GM18873 (cell line): ENCODE results near the gene SUMO3.
"Not testable (repeated sequence)": the region's sequence is repeated elsewhere in the genome, so short reads cannot be mapped to it uniquely, and the experiment has no call there.

ENCODE experiments used
- ATAC-seq: cut with Tn5 transposase; IDR thresholded peaks from one replicate; pipeline ENCODE4 v1.9.1; 2021; ENCODE audit warnings: mild to moderate bottlenecking, moderate library complexity, moderate number of reproducible peaks; ENCODE audit not compliant: unreplicated experiment, low FRiP score

The SUMO3 gene

DNA sequence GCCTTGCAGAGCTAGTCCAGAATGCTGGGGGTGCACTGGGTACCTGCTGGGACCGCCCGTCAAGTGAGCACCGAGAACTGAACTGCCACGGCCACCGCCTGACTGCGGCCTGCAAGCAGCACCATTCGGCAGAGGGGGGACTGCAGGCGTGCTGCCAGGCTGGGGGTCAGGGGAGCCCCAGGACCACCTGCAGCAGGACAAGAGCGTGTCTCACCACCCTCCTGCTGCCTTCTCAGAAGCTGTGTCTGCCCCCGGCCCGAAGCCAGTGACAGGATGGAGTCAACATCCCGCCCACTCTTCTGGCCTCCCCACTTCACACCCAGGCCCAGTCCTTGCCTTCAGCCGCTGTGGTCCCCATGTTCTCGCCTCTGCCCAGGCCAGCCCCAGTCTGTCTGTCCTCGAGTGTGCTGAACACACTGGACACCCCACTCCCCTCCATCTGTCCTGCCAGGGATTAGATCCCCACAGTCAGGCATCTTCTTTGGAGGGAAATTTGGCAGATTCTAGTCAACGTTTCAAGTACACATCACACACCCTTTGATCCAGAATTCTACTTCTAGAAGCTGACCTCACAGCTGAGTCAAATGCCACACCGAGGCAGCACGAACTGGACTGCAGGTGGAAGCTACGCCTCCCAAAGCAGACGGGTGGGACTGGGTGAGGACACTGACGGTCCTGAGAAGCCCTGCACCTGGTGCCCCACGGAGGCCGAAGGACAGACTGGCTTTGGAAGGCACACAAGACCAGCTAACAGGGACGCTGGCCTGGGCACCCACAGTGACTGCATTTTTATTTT lies 29.6 kb upstream of the SUMO3 start:
- no peak for ATAC-seq

DNA sequence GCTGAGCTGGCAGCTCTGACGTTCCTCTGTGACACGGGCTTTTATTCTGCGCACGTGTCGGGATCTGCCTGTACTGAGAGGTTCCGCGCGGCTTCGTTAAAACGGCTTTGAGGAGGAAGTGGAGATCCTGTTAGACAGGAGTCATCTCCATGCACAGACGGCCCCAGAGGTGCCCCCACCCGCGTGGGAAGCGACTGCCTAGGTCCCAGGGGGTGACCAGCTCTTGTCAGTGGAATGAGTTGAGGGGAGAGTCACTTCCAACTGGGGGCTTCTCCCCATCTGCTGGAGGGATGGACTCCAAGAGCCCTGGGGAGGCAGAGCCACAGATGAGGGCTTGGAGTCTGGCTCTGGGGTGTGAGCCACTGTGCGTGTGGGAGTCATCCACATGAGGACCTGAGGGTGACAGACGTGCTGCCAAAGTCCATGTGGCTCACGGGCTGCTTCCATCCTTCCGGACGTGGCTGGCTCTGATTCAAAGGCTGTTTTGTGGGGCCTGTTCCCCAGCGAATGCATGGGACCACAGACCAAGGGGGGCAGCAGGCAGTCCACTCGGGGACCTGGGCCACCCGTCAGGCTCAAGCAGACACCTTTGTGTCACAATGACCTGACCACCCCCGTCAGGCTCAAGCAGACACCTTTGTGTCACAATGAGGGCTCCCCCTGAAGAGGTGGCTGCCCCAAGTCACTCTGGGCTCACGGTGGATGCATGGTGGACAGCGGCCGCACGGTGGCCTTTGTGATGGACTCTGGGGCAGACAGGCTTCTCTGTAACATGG lies 28.8 kb upstream of the SUMO3 start:
- ATAC-seq, result no peak

DNA sequence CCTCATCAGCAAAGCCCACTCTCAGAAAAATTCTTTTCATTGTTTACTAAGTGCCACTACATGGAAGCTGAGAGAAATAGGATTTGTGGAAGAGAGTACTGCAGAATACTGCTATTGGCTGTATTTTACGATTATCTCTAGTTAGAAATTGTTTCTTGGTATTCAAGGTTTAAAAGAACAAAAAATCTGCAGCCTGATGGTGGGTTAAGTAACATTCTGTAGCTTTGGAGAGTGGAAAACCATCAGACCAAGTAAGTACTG lies 28.3 kb upstream of the SUMO3 start:
- no peak for ATAC-seq

DNA sequence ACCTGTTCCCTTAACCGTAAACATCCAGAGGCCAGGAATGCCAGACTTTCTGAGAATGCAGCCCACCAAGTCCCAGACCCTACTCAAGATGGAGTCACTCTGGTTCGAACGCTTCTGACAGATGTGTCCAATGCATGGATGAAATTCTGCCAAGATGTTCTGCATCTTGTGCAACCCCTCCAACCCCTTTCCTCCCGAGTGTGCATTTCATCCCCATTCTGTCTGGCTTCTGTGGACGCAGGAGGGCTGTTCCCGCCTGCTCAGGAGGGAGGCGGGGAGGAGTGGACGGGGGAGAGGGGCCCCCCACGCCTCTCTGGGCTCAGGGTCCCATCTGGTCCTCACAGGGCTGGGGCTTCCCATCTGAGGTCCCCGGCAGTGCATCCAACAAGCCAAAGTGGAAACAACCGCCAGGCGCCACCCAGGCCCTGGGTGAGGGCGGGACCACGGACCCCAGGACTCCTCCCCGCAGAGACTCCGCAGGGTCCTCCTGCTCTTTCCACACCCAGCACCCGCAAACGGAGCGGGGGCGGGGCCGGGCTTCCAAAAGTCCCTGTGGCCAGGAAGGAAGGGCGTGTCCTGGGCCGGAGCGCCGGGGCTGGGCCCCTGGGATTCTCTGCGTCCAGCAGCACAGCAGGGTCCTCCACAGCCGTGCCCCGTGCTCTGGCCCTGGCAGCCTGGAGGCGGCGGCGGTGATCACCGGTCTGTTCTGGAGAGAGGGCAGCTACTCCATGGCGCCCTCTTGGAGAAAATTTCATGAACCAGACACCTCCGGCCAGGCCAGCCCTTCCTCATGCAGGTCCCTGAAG lies 27.8 kb upstream of the SUMO3 start:
- ATAC-seq, result no peak

DNA sequence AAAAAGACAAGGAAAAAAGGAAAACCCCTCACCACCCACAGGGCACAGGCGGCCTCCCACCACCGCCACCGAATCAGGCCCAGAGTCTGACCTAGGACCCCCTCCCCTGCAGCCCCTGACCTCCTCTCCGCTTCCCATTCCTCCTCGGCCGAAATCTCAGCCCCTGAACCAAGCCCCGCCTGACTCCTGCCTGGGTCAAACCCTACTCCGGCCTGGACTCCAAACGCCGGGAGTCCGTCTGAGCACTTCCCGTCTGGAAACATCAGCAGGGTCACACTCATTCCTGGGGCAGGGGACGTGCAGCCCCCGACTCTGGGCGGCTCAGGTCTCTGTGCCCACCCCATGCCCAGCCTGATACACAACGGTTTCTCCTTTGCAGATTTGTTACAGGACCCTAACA lies 26.4 kb upstream of the SUMO3 start:
- ATAC-seq, result no peak

DNA sequence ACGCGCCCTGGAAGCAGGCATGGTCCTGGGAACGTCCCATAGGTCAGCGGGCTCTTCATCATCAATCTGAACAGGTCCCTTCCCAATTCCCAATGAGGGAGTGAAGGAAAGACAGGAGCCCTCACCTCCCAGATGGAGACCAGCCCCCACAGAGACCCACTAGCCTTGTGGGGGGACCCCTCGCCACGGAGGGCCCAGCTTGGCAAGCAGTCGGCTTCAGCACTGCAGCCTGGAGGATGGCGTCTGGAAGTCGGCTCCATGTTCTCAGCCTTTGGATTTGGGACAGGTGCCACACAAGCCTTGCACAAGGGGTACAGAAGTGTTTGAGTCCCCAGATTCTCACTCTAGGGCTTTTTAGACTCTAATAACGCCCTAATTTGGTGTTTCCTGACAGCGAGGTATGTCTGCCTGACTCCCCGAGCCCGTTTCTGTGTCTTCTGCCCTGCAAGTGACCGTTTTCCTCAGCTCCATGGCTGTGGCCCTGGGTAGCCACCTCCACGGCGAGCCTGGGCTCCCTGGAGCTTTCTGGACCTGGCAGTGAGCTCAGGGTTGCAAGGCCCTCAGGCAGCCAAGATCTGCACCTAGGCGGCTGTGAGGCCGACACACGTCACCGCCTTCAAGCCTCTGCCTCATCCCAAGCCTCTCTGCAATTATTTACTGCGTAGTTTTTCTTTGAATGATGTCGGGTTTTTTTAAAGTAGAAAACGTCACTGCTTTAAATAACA lies 25.0 kb upstream of the SUMO3 start:
- no peak for ATAC-seq

DNA sequence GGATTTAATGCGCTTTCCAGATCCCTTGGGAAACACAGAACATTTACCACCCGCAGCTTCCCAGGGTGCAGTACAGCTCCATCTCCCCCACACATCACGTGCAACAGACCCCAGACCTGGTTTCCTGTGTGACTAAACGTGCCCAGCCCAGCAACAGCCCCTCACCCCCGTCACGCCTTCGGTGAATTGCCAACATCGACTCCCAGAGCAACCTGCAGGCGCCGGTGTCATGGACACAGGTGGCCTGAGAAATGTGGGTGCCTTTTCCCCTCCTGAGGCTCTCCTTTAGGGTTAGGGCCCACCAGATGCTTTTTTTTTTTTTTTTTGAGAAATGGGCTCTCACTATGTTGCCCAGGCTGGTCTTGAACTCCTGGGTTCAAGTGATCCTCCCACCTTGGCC lies 24.2 kb upstream of the SUMO3 start:
- no peak for ATAC-seq

DNA sequence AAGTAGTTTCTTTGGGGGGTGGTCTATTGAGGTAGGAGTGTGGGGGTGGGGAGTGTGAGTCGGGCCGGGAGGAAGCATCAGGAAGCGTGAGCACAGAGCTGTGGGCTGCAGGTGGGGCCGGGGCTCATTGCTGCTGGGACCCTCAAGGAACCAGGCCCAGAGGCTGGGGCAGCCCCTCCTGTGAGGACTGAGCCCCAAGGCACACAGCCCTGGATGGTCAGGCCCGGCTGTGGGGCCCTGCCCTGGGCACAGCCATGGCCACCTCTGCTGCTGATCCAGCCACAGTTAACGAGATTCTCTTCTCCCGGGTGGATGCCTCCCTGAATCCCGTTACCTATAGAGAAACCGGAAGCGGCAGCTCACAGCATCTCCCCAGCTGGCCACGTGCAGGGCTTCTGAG lies 22.9 kb upstream of the SUMO3 start:
- ATAC-seq, result no peak

DNA sequence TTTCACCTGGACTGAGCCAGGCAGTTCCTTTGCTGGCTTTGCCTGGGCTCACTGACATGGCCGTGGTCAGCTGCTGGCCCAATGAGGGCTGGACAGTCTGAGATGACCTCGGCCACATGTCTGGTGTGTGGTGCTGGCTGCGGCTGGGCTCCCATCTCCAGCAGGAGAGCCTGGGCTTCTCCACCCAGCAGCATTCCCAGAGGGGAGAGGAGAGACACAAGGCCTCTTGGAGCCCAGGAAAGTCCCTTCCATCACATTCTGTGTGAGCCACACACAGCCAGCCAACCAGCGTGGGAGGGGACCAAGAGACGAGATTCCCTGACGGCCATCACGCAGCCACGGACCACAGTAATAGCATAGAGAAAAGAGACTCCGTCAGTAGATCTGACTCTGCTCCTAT lies 21.1 kb upstream of the SUMO3 start:
- no peak for ATAC-seq

DNA sequence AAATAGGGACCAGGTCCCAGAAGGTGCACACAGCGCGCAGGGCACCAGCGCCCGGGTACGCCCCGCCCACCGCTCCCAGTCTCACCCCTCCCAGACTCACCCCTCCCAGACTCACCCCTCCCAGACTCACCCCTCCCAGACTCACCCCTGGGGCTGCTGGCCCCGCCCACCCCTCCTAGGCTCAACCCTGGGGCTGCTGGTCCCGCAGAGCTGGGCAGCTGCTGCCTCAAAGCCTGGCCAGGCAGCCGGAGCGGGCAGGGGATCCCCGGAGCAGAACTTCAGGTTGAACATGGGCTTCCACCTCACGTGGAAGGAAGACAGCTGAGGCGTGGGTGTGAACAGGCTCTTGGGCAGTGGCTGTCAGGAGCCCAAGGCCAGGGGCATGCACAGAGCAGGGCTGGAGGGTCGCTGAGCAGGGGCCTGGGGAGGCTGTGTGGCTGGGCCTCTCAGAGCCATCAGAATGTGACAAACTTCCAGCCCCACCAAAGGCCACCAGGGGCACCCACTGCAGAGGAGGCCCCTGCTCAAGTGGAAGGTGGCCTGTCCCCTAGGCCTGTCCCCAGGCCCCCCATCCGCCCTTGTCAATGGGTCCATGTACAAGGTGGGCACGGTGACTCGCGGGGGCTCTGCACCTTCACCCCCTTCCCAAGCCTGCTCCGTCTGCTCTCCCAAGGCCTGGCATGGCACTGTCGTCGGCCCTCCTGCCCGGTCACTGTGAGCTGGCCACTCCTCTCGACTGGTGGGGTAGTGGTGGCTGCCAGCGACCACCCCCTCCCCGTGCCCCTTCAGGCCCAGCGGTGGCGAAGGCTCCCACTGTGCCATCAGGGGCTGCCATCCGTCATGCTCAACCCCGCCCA lies 20.4 kb upstream of the SUMO3 start:
- ATAC-seq, result no peak

DNA sequence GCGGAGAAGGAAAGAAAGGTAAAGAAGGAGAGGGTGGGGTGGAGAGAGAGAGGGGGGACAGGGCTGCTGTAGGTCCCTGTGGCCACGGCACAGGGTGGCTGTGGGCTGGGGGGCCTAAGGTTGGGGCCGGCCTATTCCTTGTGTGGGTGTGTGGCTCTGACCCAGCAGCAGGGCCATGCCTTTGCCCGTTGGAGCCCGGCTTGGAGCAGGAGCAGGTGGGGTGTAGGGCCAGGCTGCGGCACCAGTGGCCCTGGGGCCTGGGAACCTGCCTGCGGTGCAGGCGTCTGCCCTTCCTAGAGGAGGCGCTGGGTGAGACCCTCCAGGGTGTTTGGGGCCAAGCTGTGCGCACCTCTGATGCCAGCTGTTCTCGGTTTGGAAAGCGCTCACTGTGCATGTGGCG lies 19.7 kb upstream of the SUMO3 start:
- ATAC-seq, result no peak

DNA sequence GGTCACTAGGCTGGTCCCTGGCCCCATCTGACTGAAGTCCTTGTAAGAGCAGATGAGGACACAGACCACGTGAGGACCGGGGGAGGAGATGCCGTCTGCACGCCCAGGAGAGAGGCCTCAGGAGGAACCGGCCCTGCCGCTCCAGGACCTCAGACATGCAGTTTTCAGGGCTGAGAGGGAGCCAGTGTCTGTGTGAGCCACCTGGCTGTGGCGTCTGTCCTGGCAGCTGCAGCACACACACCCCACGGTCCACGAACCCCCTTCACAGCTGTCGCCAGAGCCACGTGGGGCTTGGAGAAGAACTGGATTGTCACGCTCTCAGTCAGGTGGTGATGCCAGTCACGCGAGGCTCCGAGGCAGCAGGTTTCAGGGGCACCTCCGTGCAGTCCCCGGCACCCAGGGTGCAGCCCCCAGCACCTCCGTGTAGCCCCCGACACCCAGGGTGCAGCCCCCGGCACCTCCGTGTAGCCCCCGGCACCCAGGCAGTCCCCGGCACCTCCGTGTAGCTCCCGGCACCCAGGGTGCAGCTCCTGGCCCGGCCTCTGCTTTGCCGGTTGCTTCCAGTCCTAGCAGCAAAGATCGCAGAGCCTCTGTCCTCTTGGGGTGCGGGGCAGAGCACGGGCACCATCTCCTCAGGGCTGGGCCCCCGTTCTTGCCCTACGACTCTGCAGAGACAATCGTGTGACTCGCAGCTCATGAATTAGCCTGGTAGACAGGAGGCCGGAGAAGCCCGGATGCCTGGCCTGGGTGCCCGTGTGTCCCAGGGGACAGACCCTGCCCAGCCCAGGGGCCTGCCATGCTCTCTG lies 19.0 kb upstream of the SUMO3 start:
- no peak for ATAC-seq

DNA sequence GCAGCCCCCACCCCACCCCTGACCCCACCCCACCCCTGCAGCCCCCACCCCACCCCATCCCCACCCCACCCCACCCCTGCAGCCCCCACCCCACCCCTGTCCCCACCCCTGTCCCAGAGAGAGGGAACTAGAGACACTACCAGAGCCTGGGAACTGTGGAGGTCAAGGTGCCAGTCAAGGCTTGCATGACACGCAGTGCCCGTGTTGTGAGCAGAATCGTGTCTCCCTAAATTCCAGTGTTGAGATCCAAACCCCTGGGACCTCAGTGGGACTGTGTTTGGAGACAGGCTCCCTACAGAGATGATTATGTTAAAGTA lies 18.4 kb upstream of the SUMO3 start:
- ATAC-seq, result no peak

DNA sequence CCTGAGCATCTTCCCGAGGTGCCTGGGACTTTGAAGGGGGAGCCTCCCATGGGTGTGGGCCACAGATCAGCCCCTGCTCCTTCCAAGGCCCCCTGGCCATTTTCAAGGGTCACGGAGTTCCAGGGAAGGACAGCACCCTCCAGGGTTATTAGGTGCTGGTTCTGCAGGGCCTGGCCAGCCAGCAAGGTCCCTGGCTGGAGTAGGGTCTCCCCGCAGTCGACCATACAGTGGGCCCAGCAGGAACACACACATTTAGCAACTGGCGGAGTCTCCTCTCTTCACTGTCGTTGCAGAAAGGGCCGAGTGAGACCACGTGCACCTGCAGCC lies 17.7 kb upstream of the SUMO3 start:
- ATAC-seq, result no peak

DNA sequence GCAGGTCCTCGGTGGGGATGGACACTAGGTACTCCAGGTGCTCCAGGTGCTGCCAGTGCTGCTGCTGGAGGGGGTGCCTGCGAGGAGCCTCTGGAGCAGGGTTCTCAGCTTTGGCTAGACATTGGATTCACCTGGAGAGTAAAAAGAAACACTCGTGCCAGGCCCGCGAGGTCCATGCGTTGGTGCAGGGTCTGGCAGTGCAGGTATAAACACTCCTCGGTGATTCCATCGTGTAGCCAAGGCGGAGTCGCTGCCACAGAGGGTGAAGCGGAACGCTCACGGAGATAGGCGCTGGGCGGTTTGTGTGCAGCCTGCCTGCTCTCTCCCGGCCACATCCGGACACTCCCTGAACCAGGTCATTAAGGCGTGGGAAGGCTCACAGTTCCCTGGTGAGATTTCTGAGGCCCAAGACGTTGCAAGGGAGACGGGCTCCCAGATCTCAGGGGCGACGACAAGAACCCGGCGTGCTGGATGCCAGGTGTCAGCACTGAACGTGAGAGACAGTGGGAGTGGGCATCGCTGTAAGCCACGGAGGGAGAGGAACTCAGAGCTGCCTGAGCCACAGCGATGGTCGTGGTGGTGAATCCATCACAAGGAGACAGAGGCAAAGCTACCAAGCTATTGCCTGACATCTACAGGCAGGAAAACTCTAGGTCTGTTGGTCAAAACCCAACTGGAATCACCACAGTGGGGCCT lies 17.2 kb upstream of the SUMO3 start:
- no peak for ATAC-seq

DNA sequence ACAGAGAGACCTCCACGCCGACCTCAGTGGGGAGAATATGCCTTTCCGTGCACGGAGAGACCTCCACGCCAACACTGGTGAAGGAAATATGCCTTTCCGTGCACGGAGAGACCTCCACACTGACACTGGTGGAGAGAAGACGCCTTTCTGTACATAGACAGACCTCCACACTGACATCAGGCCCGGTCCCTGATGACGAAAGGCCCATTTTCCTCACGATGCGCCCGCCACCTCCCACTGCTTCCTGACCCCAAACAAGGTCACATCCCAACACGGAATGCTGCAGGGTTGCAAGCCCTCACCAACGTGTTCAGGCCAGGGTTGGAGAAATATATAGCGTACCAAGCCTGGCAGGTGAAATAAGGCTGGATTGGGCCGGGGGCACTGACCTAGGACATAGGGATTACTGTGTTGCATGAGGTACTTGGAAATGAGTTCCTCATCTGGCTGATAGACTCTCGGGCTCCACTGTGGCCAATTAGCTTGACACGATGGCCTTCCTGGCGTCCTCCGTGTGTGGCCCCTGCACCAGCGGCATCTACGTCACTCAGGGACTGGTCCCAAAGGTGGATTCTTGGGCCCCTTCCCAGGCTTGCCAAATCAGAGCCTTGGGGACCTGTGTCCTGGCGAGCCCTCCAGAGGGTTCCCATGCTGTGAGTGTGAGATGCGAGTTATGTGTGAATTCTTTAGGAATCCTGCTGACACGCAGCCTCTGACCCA lies 16.5 kb upstream of the SUMO3 start:
- ATAC-seq, result no peak

DNA sequence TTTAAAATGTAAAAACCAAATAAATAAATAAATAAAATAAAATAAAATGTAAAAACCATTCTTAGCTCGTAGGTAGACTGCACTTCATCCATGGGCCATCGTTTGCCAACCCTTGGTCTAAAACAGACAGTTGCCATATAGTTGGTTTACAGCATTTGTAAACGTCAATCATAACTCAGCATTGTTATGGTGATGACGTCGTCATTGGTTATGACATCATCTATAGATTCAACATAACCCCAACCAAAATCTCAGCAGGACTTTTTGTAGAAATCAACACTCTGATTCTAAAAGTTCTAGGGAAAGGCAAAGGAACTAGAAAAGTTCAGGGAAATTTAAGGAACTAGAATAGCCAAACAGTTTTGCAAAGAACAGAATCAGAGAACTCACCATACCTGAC lies 15.8 kb upstream of the SUMO3 start:
- no peak for ATAC-seq

DNA sequence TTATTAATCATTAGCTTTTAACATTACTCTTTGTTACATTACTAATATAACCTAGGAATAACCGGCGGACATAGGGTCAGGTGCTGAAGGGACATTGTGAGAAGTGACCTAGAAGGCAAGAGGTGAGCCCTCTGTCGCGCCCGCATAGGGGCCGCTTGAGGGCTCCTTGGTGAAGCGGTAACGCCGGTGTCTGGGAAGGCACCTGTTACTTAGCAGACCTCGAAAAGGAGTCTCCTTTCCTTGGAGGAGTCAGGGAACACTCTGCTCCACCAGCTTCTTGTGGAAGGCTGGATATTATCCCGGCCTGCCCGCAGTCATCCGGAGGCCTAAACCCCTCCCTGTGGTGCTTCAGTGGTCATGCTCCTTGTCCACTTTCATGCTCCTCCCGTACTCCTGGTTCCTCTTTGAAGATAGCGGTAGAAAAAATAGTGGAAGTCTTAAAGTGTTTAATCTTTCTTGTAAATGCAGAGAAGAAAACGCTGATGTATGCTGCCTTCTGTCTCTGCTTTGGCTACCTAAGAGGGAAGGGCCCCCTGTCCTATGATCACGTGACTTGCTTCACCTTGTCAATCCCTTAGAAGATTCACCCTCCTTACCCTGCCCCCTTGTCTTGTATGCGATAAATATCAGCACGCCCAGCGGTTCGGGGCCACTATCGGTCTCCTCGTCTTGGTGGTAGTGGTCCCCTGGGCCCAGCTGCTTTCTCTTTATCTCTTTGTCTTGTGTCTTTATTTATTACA lies 14.8 kb upstream of the SUMO3 start:
- not testable (repeated sequence) for ATAC-seq
